Loucy (cell line): ENCODE measurements around the gene MSX1.

Source experiments
- EZH2phosphoT487 ChIP-seq: fragments of 200-600 bp; IDR thresholded peaks from 2 replicates; pipeline ENCODE4 v1.6.1; 2018; ENCODE audit warnings: antibody characterized with exemption, mild to moderate bottlenecking, moderate library complexity, borderline replicate concordance
- TF ChIP-seq, protein P1 (sequence below): fragments of 200-600 bp; sonication (generic); conservative IDR thresholded peaks from 2 replicates; pipeline ENCODE4 v1.5.1; 2014; ENCODE audit warnings: mild to moderate bottlenecking, antibody characterized with exemption, low read length

DNA sequence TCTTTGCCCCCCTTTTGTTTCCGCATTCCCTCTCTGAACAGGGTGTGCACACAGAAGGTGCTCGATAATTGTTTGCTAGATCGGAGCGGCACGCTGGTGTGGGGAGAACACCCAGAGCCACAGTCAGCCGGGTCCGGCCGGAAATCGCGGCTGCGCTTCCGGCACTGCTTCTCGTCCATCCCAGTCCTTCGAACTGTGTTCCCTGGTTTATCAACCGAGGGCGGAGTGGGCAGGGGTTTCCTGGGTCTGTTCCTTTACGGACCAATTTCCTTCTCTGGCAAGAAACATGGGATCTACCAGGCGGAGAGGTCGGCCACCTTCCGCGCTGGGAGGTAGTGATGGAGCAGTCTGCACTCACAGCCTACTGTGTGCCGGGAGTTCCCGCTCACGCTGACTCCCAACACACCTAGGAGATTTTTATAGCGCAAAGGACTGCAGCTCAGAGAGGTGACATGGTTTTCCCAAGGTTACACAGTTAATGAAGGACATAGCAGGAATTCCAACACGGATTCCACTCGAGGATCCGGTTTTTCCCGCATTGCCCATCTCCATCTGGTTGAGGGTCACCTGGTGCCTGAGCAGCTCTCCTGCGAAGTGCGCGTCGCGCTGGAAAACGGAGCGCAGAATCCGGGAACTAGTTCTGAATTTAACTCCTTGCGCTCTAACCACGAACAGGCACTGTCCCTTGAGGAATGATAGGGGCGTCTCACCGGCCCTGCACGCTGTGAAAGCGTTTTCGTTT is 6.8 kb downstream of the MSX1 start:
- TF ChIP-seq, protein P1, sequence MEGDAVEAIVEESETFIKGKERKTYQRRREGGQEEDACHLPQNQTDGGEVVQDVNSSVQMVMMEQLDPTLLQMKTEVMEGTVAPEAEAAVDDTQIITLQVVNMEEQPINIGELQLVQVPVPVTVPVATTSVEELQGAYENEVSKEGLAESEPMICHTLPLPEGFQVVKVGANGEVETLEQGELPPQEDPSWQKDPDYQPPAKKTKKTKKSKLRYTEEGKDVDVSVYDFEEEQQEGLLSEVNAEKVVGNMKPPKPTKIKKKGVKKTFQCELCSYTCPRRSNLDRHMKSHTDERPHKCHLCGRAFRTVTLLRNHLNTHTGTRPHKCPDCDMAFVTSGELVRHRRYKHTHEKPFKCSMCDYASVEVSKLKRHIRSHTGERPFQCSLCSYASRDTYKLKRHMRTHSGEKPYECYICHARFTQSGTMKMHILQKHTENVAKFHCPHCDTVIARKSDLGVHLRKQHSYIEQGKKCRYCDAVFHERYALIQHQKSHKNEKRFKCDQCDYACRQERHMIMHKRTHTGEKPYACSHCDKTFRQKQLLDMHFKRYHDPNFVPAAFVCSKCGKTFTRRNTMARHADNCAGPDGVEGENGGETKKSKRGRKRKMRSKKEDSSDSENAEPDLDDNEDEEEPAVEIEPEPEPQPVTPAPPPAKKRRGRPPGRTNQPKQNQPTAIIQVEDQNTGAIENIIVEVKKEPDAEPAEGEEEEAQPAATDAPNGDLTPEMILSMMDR, result no peak
- TF ChIP-seq EZH2phosphoT487, result no peak
